PC-3 (cell line): ENCODE results near the gene MAGI1.

ENCODE experiments used
- EZH2 ChIP-seq: fragments of 300-600 bp; sonication (generic); IDR thresholded peaks from one replicate; pipeline ENCODE4 v1.6.1; 2017; ENCODE audit warnings: antibody characterized with exemption, mild to moderate bottlenecking, low read length; ENCODE audit not compliant: unreplicated experiment
- TF ChIP-seq, protein P1 (sequence below): fragments of 300-600 bp; sonication (generic); conservative IDR thresholded peaks from 2 replicates; pipeline ENCODE4 v1.5.1; 2017; ENCODE audit warnings: antibody characterized with exemption, low read depth, mild to moderate bottlenecking, low read length

DNA sequence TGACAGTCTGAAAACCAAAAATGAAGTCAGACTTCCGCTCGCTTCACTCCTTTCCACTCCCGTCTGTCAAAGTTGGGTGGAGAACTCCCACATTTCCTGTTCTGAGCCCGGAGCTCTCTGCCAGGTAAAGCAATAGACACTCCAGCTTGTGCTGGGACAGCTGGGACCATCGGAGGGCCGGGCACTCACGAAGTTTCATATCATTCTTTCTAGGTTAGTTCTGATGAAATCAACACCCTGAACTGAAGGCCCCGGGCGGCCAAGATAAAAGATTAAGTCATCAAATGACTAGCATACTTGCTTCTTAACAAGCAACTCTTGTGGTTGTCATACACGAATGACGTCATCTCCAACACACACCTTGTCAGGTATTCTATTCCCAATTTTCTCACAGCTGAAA, 42.1 kb downstream of the MAGI1 start:
- TF ChIP-seq, protein P1, sequence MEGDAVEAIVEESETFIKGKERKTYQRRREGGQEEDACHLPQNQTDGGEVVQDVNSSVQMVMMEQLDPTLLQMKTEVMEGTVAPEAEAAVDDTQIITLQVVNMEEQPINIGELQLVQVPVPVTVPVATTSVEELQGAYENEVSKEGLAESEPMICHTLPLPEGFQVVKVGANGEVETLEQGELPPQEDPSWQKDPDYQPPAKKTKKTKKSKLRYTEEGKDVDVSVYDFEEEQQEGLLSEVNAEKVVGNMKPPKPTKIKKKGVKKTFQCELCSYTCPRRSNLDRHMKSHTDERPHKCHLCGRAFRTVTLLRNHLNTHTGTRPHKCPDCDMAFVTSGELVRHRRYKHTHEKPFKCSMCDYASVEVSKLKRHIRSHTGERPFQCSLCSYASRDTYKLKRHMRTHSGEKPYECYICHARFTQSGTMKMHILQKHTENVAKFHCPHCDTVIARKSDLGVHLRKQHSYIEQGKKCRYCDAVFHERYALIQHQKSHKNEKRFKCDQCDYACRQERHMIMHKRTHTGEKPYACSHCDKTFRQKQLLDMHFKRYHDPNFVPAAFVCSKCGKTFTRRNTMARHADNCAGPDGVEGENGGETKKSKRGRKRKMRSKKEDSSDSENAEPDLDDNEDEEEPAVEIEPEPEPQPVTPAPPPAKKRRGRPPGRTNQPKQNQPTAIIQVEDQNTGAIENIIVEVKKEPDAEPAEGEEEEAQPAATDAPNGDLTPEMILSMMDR = no peak
- TF ChIP-seq EZH2 = no peak
